ENCODE measurements around the gene CEACAM19.
"Not testable (repeated sequence)": the region's sequence is repeated elsewhere in the genome, so short reads cannot be mapped to it uniquely, and the experiment has no call there.

DNA sequence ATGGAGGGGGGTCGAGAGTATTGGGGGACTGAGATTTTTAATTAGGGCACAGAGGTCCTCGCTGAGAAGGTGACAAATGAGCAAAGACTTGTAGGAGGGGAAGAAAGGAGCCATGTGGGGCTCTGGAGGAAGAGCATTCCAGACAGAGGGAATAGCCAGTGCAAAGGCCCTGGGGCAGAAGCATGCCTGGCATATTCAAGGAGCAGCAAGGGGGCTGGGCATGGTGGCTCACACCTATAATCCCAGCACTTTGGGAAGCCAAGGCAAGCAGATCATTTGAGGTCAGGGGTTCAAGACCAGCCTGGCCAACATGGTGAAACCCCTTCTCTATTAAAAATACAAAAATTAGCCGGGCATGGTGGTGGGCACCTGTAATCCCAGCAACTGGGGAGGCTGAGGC, 13.1 kb downstream of the CEACAM19 start:
- TF ChIP-seq, protein P1, sequence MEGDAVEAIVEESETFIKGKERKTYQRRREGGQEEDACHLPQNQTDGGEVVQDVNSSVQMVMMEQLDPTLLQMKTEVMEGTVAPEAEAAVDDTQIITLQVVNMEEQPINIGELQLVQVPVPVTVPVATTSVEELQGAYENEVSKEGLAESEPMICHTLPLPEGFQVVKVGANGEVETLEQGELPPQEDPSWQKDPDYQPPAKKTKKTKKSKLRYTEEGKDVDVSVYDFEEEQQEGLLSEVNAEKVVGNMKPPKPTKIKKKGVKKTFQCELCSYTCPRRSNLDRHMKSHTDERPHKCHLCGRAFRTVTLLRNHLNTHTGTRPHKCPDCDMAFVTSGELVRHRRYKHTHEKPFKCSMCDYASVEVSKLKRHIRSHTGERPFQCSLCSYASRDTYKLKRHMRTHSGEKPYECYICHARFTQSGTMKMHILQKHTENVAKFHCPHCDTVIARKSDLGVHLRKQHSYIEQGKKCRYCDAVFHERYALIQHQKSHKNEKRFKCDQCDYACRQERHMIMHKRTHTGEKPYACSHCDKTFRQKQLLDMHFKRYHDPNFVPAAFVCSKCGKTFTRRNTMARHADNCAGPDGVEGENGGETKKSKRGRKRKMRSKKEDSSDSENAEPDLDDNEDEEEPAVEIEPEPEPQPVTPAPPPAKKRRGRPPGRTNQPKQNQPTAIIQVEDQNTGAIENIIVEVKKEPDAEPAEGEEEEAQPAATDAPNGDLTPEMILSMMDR (IDR thresholded peaks at IDR 0.05), result not testable (repeated sequence)
- TF ChIP-seq POLR2A, POLR2AphosphoS5, EP300 (IDR thresholded peaks at IDR 0.05): not testable (repeated sequence)
